ENCODE results near the gene CCDC195.

DNA sequence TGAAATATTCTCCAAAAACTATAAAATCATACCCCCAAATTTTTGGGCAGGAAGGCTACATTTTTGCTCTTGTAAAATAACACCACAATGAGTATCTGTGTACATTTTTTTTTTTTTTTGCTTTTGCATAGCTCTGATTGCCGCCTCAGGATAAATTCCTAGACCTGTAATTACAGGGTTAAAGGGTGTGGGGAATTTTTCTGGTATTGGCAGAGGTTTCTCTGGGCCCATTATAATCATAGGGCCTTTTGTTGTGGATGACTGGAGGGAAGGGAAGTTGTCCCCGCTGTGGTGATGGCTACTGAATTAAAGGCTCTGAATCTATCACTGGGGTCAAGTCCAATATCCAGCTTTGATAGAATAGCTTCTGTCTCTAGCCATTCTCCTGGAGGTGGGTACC is 26.6 kb downstream of the CCDC195 start:
- no peak for TF ChIP-seq YY1 (IDR thresholded peaks at IDR 0.05; ENCODE audit: insufficient read depth, insufficient read length)
- TF ChIP-seq SUZ12 (IDR thresholded peaks at IDR 0.05; ENCODE audit: extremely low read depth, insufficient read depth, insufficient read length) = no peak
- TF ChIP-seq ZNF274 (IDR thresholded peaks at IDR 0.05; ENCODE audit: low read depth, low read length) = no peak
